HEK293 (cell line): ENCODE measurements around the gene GALNT9.
"Not testable (repeated sequence)": the region's sequence is repeated elsewhere in the genome, so short reads cannot be mapped to it uniquely, and the experiment has no call there.

Experiments used
- CTCF ChIA-PET: fragments of 350-600 bp; formaldehyde crosslinking; extraction: SDS; loops from one replicate; lab custom pipeline; 2021; ENCODE audit warnings: antibody characterized with exemption; lab: Yijun Ruan, JAX
- POLR2A ChIA-PET: fragments of 300-600 bp; formaldehyde crosslinking; extraction: SDS; loops from one replicate; lab custom pipeline; 2020; ENCODE audit warnings: antibody characterized with exemption, inconsistent platforms; lab: Yijun Ruan, JAX
- H3K27ac ChIP-seq: fragments of 200-500 bp; sonication (Bioruptor generic); 2 replicates; pipeline ENCODE4 v1.5.1; 2014; ENCODE audit warnings: low read depth, low read length, control low read depth, inconsistent platforms; ENCODE audit errors: extremely low read depth
- H3K36me3 ChIP-seq, 2 experiments: fragments of 200-500 bp in 1 of 2; sonication (Bioruptor generic) in 1 of 2; 1 replicate in 1 of 2; 2 replicates in 1 of 2; pipeline ENCODE4 v1.5.1; 2014 to 2017; ENCODE audit warnings: inconsistent platforms in 2 of 2, low read length in 2 of 2; ENCODE audit not compliant: control insufficient read depth in 2 of 2, insufficient read depth in 1 of 2
- H3K4me1 ChIP-seq: fragments of 200-500 bp; sonication (Bioruptor generic); 2 replicates; pipeline ENCODE4 v1.5.1; 2014; ENCODE audit warnings: mild to moderate bottlenecking, low read length, inconsistent platforms; ENCODE audit not compliant: control insufficient read depth, insufficient read depth
- H3K4me3 ChIP-seq: 2 replicates; pipeline ENCODE4 v1.5.1; 2011; ENCODE audit warnings: low read depth, mild to moderate bottlenecking, control low read depth, low read length, moderate library complexity
- H3K9me3 ChIP-seq: fragments of 200-500 bp; sonication (Bioruptor generic); 2 replicates; pipeline ENCODE4 v1.5.1; 2014; ENCODE audit warnings: low read depth, low read length, inconsistent platforms; ENCODE audit not compliant: control insufficient read depth, insufficient read depth
- BCL11B ChIP-seq: fragments of 450-650 bp; formaldehyde crosslinking; IDR thresholded peaks from 2 replicates; pipeline ENCODE4 v1.5.1; 2016; ENCODE audit warnings: low read depth, missing biosample characterization, missing genetic modification characterization
- CTCF ChIP-seq: fragments of 450-650 bp; formaldehyde crosslinking; IDR thresholded peaks from 2 replicates; pipeline ENCODE4 v1.5.1; 2016; ENCODE audit warnings: missing biosample characterization, missing genetic modification characterization
- GLIS1 ChIP-seq: fragments of 450-650 bp; formaldehyde crosslinking; IDR thresholded peaks from 2 replicates; pipeline ENCODE4 v1.5.1; 2016; ENCODE audit warnings: missing biosample characterization, missing genetic modification characterization
- GLIS2 ChIP-seq: fragments of 450-650 bp; formaldehyde crosslinking; IDR thresholded peaks from 2 replicates; pipeline ENCODE4 v1.5.1; 2016; ENCODE audit warnings: missing biosample characterization, missing genetic modification characterization
- KLF1 ChIP-seq: fragments of 450-650 bp; formaldehyde crosslinking; IDR thresholded peaks from 2 replicates; pipeline ENCODE4 v1.5.1; 2016; ENCODE audit warnings: missing biosample characterization, missing genetic modification characterization
- KLF9 ChIP-seq: fragments of 450-650 bp; formaldehyde crosslinking; IDR thresholded peaks from 2 replicates; pipeline ENCODE4 v1.5.1; 2016; ENCODE audit warnings: missing biosample characterization, missing genetic modification characterization, low read depth
- SP2 ChIP-seq: fragments of 450-650 bp; formaldehyde crosslinking; IDR thresholded peaks from 2 replicates; pipeline ENCODE4 v1.5.1; 2016; ENCODE audit warnings: missing biosample characterization, missing genetic modification characterization
- TSHZ1 ChIP-seq: fragments of 450-650 bp; formaldehyde crosslinking; IDR thresholded peaks from 2 replicates; pipeline ENCODE4 v1.5.1; 2016; ENCODE audit warnings: missing biosample characterization, missing genetic modification characterization, borderline replicate concordance
- ZBTB8A ChIP-seq: fragments of 450-650 bp; formaldehyde crosslinking; IDR thresholded peaks from 2 replicates; pipeline ENCODE4 v1.5.1; 2016; ENCODE audit warnings: missing biosample characterization, missing genetic modification characterization
- ZEB2 ChIP-seq: fragments of 450-650 bp; formaldehyde crosslinking; IDR thresholded peaks from 2 replicates; pipeline ENCODE4 v1.5.1; 2016; ENCODE audit warnings: missing biosample characterization, missing genetic modification characterization
- ZNF133 ChIP-seq: fragments of 450-650 bp; formaldehyde crosslinking; IDR thresholded peaks from 2 replicates; pipeline ENCODE4 v1.5.1; 2016; ENCODE audit warnings: missing biosample characterization, missing genetic modification characterization
- ZNF174 ChIP-seq: fragments of 450-650 bp; formaldehyde crosslinking; IDR thresholded peaks from 2 replicates; pipeline ENCODE4 v1.5.0; 2017; ENCODE audit warnings: missing biosample characterization, mild to moderate bottlenecking, missing genetic modification characterization
- ZNF214 ChIP-seq: fragments of 450-650 bp; formaldehyde crosslinking; IDR thresholded peaks from 2 replicates; pipeline ENCODE4 v1.5.1; 2017; ENCODE audit warnings: missing biosample characterization, mild to moderate bottlenecking, missing genetic modification characterization, borderline replicate concordance
- ZNF473 ChIP-seq: fragments of 450-650 bp; formaldehyde crosslinking; IDR thresholded peaks from 2 replicates; pipeline ENCODE4 v1.5.1; 2017; ENCODE audit warnings: missing biosample characterization, missing genetic modification characterization
- ZNF704 ChIP-seq: fragments of 450-650 bp; formaldehyde crosslinking; IDR thresholded peaks from 2 replicates; pipeline ENCODE4 v1.5.1; 2016; ENCODE audit warnings: missing biosample characterization, missing genetic modification characterization
- ZSCAN23 ChIP-seq: fragments of 450-650 bp; formaldehyde crosslinking; IDR thresholded peaks from 2 replicates; pipeline ENCODE4 v1.5.1; 2016; ENCODE audit warnings: missing biosample characterization, missing genetic modification characterization
- ZSCAN30 ChIP-seq: fragments of 450-650 bp; IDR thresholded peaks from 2 replicates; pipeline ENCODE4 v1.5.1; 2018; ENCODE audit warnings: missing biosample characterization, mild to moderate bottlenecking, missing genetic modification characterization, moderate library complexity

Gene GALNT9

GRCh38 chr12:132244724-132245295 is 84.6 kb downstream of the GALNT9 start (continued):
- TF ChIP-seq ZNF174, result no peak
- no peak for TF ChIP-seq ZEB2
- 0 out of 2 replicates have a peak, but pooled peaks have one; percentile 21 for TF ChIP-seq KLF1 (tag by site-specific recombination)
- TF ChIP-seq GLIS1 (tag by site-specific recombination), result no peak
- no peak for TF ChIP-seq ZNF133 (tag by site-specific recombination)
- no peak for TF ChIP-seq ZSCAN23 (tag by site-specific recombination)
- no peak for TF ChIP-seq ZBTB8A (tag by site-specific recombination)
- TF ChIP-seq ZNF704, result no peak
- TF ChIP-seq KLF9, result peak; percentile 75

- H3K9me3 ChIP-seq, result no peaks in the 10 kb centered on the region
- H3K4me3 ChIP-seq, result no peak overlapping the region
- POLR2A ChIA-PET, result no interaction called here
- CTCF ChIA-PET, result interaction anchor here (0.9 kb wide), 1 partner anchor 15 kb away, joined by 3 read pairs; no protein-coding TSS in a partner anchor
- no peak overlapping the region for H3K27ac ChIP-seq
- TF ChIP-seq ZBTB8A (tag by site-specific recombination) (no peak), CTCF (0 out of 2 replicates have a peak, but pooled peaks have one; percentile 23), ZNF473 (no peak), BCL11B (tag by site-specific recombination) (no peak; the same call in 1 of the 2 replicates), ZSCAN30 (no peak), TSHZ1 (peak; percentile 59; the same call in 1 of the 2 replicates), SP2 (tag by site-specific recombination) (peak; percentile 47), ZNF214 (no peak)
- no peaks in the 10 kb centered on the region for H3K36me3 ChIP-seq
- H3K4me1 ChIP-seq, result no peaks in the 10 kb centered on the region
Measured at GRCh38 chr12:132243596-132244310, 85.6 kb downstream of the GALNT9 start.

- CTCF ChIA-PET, POLR2A ChIA-PET, H3K4me1 ChIP-seq, H3K36me3 ChIP-seq, H3K27ac ChIP-seq, H3K9me3 ChIP-seq, H3K4me3 ChIP-seq: not testable (repeated sequence)
- TF ChIP-seq GLIS2 (tag by site-specific recombination) (peak; percentile 34; the same call in 1 of the 2 replicates), KLF1 (tag by site-specific recombination) (peak; percentile 37; the same call in 1 of the 2 replicates)
Measured at GRCh38 chr12:132243171-132243570, 86.2 kb downstream of the GALNT9 start.
